H9 (cell line): ENCODE measurements around the gene TRIP6. TPM values are rescaled to one million over a fixed set of nuclear protein-coding genes. Genes with fewer than 3 reads are reported as not detected.

Source experiments
- DNase-seq: peaks from one replicate; pipeline ENCODE4 v3.0.0-alpha.2; 2017
- H2AFZ ChIP-seq: one replicate; pipeline ENCODE4 v1.6.1; 2013; ENCODE audit warnings: mild to moderate bottlenecking, low read length, control low read depth, moderate library complexity
- H2AK5ac ChIP-seq: 2 replicates; pipeline ENCODE4 v1.6.1; 2013; ENCODE audit warnings: low read length, control low read depth, mixed read lengths; ENCODE audit not compliant: insufficient read length
- H2BK120ac ChIP-seq: one replicate; pipeline ENCODE4 v1.6.1; 2013; ENCODE audit warnings: low read depth, mild to moderate bottlenecking, low read length, control low read depth, inconsistent platforms; ENCODE audit not compliant: poor library complexity, severe bottlenecking
- H2BK12ac ChIP-seq: 2 replicates; pipeline ENCODE4 v1.6.1; 2013; ENCODE audit warnings: low read length, control low read depth, mixed read lengths, low read depth; ENCODE audit not compliant: insufficient read length
- H2BK15ac ChIP-seq: 2 replicates; pipeline ENCODE4 v1.6.1; 2013; ENCODE audit warnings: low read depth, low read length, control low read depth
- H2BK20ac ChIP-seq: one replicate; pipeline ENCODE4 v1.6.1; 2013; ENCODE audit warnings: low read depth, mild to moderate bottlenecking, low read length, control low read depth, inconsistent platforms; ENCODE audit not compliant: poor library complexity, severe bottlenecking
- H2BK5ac ChIP-seq: 2 replicates; pipeline ENCODE4 v1.6.1; 2013; ENCODE audit warnings: low read length, control low read depth, mixed read lengths; ENCODE audit not compliant: insufficient read length
- H3K14ac ChIP-seq: 2 replicates; pipeline ENCODE4 v1.6.1; 2013; ENCODE audit warnings: low read length, control low read depth; ENCODE audit not compliant: insufficient read depth
- H3K18ac ChIP-seq: 2 replicates; pipeline ENCODE4 v1.6.1; 2013; ENCODE audit warnings: low read depth, mild to moderate bottlenecking, mixed read lengths, low read length, control low read depth; ENCODE audit not compliant: insufficient read length
- H3K23ac ChIP-seq: 2 replicates; pipeline ENCODE4 v1.6.1; 2013; ENCODE audit warnings: low read length, control low read depth, mixed read lengths, low read depth; ENCODE audit not compliant: insufficient read length
- H3K23me2 ChIP-seq: 2 replicates; pipeline ENCODE4 v1.6.1; 2013; ENCODE audit warnings: low read depth, mild to moderate bottlenecking, mixed read lengths, low read length, control low read depth; ENCODE audit not compliant: insufficient read length, poor library complexity, severe bottlenecking
- H3K27ac ChIP-seq: 2 replicates; pipeline ENCODE4 v1.5.1; 2013; ENCODE audit warnings: low read length, control low read depth, mixed read lengths, low read depth; ENCODE audit not compliant: insufficient read length
- H3K27me3 ChIP-seq: 2 replicates; pipeline ENCODE4 v1.6.1; 2013; ENCODE audit warnings: low read length, control low read depth, inconsistent platforms; ENCODE audit not compliant: insufficient read depth
- H3K4ac ChIP-seq: 2 replicates; pipeline ENCODE4 v1.6.1; 2013; ENCODE audit warnings: low read depth, mild to moderate bottlenecking, control low read depth, inconsistent platforms, low read length, moderate library complexity
- H3K4me1 ChIP-seq: 2 replicates; pipeline ENCODE4 v1.6.1; 2013; ENCODE audit warnings: low read length, control low read depth, inconsistent platforms; ENCODE audit not compliant: insufficient read depth
- H3K4me2 ChIP-seq: 2 replicates; pipeline ENCODE4 v1.6.1; 2013; ENCODE audit warnings: low read length, control low read depth, mixed read lengths; ENCODE audit not compliant: insufficient read length, insufficient read depth
- H3K56ac ChIP-seq: 2 replicates; pipeline ENCODE4 v1.6.1; 2013; ENCODE audit warnings: low read depth, mild to moderate bottlenecking, mixed read lengths, low read length, control low read depth; ENCODE audit not compliant: insufficient read length
- H3K79me1 ChIP-seq: 2 replicates; pipeline ENCODE4 v1.6.1; 2013; ENCODE audit warnings: low read depth, mild to moderate bottlenecking, moderate library complexity, low read length, control low read depth, inconsistent platforms; ENCODE audit not compliant: insufficient read depth, poor library complexity, severe bottlenecking
- H3K79me2 ChIP-seq: 2 replicates; pipeline ENCODE4 v1.6.1; 2013; ENCODE audit warnings: low read length, control low read depth, inconsistent platforms; ENCODE audit not compliant: insufficient read depth
- H3K9ac ChIP-seq: 2 replicates; pipeline ENCODE4 v1.6.1; 2013; ENCODE audit warnings: low read length, control low read depth, mixed read lengths; ENCODE audit not compliant: insufficient read length; ENCODE audit errors: extremely low read depth
- H3K9me3 ChIP-seq: one replicate; pipeline ENCODE4 v1.6.1; 2013; ENCODE audit warnings: low read depth, low read length, inconsistent platforms; ENCODE audit not compliant: control insufficient read depth
- H3T11ph ChIP-seq: one replicate; pipeline ENCODE4 v1.6.1; 2013; ENCODE audit warnings: mild to moderate bottlenecking, low read length, control low read depth, inconsistent platforms
- H4K20me1 ChIP-seq: one replicate; pipeline ENCODE4 v1.6.1; 2013; ENCODE audit not compliant: control insufficient read depth, insufficient read length, insufficient read depth
- H4K5ac ChIP-seq: 2 replicates; pipeline ENCODE4 v1.6.1; 2013; ENCODE audit warnings: low read depth, mild to moderate bottlenecking, mixed read lengths, low read length, control low read depth; ENCODE audit not compliant: insufficient read length
- H4K8ac ChIP-seq: replicated peaks from 2 replicates; pipeline ENCODE4 v1.6.1; 2013; ENCODE audit warnings: low read length, control low read depth, mixed read lengths, low read depth; ENCODE audit not compliant: insufficient read length
- H4K91ac ChIP-seq: 2 replicates; pipeline ENCODE4 v1.6.1; 2013; ENCODE audit warnings: low read depth, mild to moderate bottlenecking, moderate library complexity, mixed read lengths, low read length, control low read depth; ENCODE audit not compliant: insufficient read length
- H3K27ac Mint-ChIP-seq, 3 experiments: 2 replicates in 2 of 3; 3 replicates in 1 of 3; pipeline ENCODE4 v1.8.0; 2020 to 2021; ENCODE audit warnings: mixed read lengths in 3 of 3, mild to moderate bottlenecking in 1 of 3, moderate library complexity in 1 of 3
- H3K27me3 Mint-ChIP-seq: 2 replicates; pipeline ENCODE4 v1.8.0; 2021; ENCODE audit warnings: low read depth, mild to moderate bottlenecking, moderate library complexity, mixed read lengths
- H3K36me3 Mint-ChIP-seq, 3 experiments: 2 replicates in 2 of 3; 3 replicates in 1 of 3; pipeline ENCODE4 v1.8.0; 2020 to 2021; ENCODE audit warnings: low read depth in 3 of 3, mixed read lengths in 3 of 3; ENCODE audit not compliant: insufficient read depth in 1 of 3
- H3K4me1 Mint-ChIP-seq, 2 experiments: 2 replicates each; pipeline ENCODE4 v1.8.0; 2020; ENCODE audit warnings: mixed read lengths in 2 of 2
- H3K4me3 Mint-ChIP-seq, 2 experiments: 2 replicates in 1 of 2; 3 replicates in 1 of 2; pipeline ENCODE4 v1.8.0; 2020 to 2021; ENCODE audit warnings: mild to moderate bottlenecking in 2 of 2, mixed read lengths in 2 of 2, moderate library complexity in 1 of 2
- H3K9me3 Mint-ChIP-seq, 2 experiments: 2 replicates in 1 of 2; 3 replicates in 1 of 2; pipeline ENCODE4 v1.8.0; 2020; ENCODE audit warnings: mild to moderate bottlenecking in 2 of 2, mixed read lengths in 2 of 2, moderate library complexity in 1 of 2
- CTCF ChIP-seq: fragments of 200-600 bp; sonication (generic); conservative IDR thresholded peaks from 3 replicates; pipeline ENCODE4 v1.8.0; 2021; ENCODE audit warnings: antibody characterized with exemption, mild to moderate bottlenecking
- WGBS: extraction: QIAGEN DNeasy Blood & Tissue Kit; methylation state at CpG from one replicate; pipeline ENCODE4 v1.1.7; 2013; ENCODE audit warnings: missing lambda C conversion rate, low lambda C conversion rate, mixed read lengths; ENCODE audit not compliant: insufficient read length; ENCODE audit errors: extremely low coverage; 5-methylcytosine and 5-hydroxymethylcytosine counted together
- total RNA-seq: library from RNA; stranded (reverse); gene quantifications from 2 replicates; pipeline ENCODE4 v1.2.1, GENCODE V29; 2021

The TRIP6 gene
- total RNA-seq, 1 experiment from 2014 or later = 122 TPM

- TF ChIP-seq CTCF = peak; percentile 70
- Histone ChIP-seq H3K4me2 (peak within 1 kb of the TSS; percentile 97), H2BK15ac (no peak within 1 kb of the TSS), H3K79me2 (peaks cover 15% of the 10 kb centered on the region), H3K14ac (peak within 1 kb of the TSS; percentile 50), H3K56ac (no peak within 1 kb of the TSS), H4K20me1 (no peaks in the 10 kb centered on the region), H3K27me3 (no peaks in the 10 kb centered on the region), H3T11ph (no peak within 1 kb of the TSS), H2BK20ac (no peak within 1 kb of the TSS), H2BK12ac (no peak within 1 kb of the TSS), H3K4ac (no peak within 1 kb of the TSS), H2AFZ (no peak within 1 kb of the TSS), H3K23me2 (peaks cover 16% of the 10 kb centered on the region), H3K27ac (no peak within 1 kb of the TSS), H4K91ac (no peak within 1 kb of the TSS), H4K8ac (no peak within 1 kb of the TSS), H2AK5ac (no peak within 1 kb of the TSS), H3K9ac (peak within 1 kb of the TSS; percentile 85), H2BK120ac (no peak within 1 kb of the TSS), H2BK5ac (no peak within 1 kb of the TSS), H4K5ac (no peak within 1 kb of the TSS), H3K79me1 (peaks cover 21% of the 10 kb centered on the region), H3K4me1 (peaks cover 7% of the 10 kb centered on the region; the same call in 1 of the 2 replicates), H3K18ac (no peak within 1 kb of the TSS), H3K23ac (no peak within 1 kb of the TSS), H3K9me3 (no peaks in the 10 kb centered on the region)
- WGBS = no CpG with 5 or more reads among the region's 80 CpGs
- DNase-seq = peak; percentile 94
- H3K27ac Mint-ChIP-seq = peak within 1 kb of the TSS; percentile 98
- peaks cover 0 to 2% of the 10 kb centered on the region in 2 experiments; a peak in 2 of 5 replicates for H3K9me3 Mint-ChIP-seq
- peak within 1 kb of the TSS; percentile 92 to 100 for H3K4me3 Mint-ChIP-seq
- peaks cover 22 to 36% of the 10 kb centered on the region in 2 experiments for H3K4me1 Mint-ChIP-seq
- peaks cover 22 to 35% (median 35%) of the 10 kb centered on the region in 3 experiments; a peak in 6 of 7 replicates for H3K36me3 Mint-ChIP-seq
- no peaks in the 10 kb centered on the region; the same call in none of the 2 replicates for H3K27me3 Mint-ChIP-seq
These were observed 39.6 kb upstream of the TRIP6 start, which contains the start of gene EPHB4 for GRCh38 chr7:100827330-100828226. Gene EPHB4 (minus strand): TSS chr7:100827523. CDS start chr7:100827030, 493 bp downstream.
